SH-SY5Y (cell line): ENCODE data around the gene HCN4.

Experiments used
- GATA2 ChIP-seq: IDR thresholded peaks from 2 replicates; pipeline ENCODE4 v1.6.1; 2011; ENCODE audit warnings: mild to moderate bottlenecking, low read depth, low read length
- GATA3 ChIP-seq: IDR thresholded peaks from 2 replicates; pipeline ENCODE4 v1.6.1; 2011; ENCODE audit warnings: low read depth, mild to moderate bottlenecking, low read length, moderate library complexity

- no peak for TF ChIP-seq GATA2
- no peak for TF ChIP-seq GATA3
These were observed 24.7 kb downstream of the HCN4 start for GRCh38 chr15:73344056-73344455.
